ENCODE results near the gene P2RX1. TPM values are rescaled to one million over a fixed set of nuclear protein-coding genes. Genes with fewer than 3 reads are reported as not detected.
A peak's percentile ranks its signal among the peaks of the same experiment; 100 is the strongest.

The P2RX1 gene
- total and polyA plus RNA-seq, 2 of the 4 experiments (the other 2 are of a cell fraction), result not detected

- TF ChIP-seq MAFK (IDR thresholded peaks at IDR 0.05; ENCODE audit: low read depth, low read length) (no peak), RAD21 (IDR thresholded peaks at IDR 0.05; ENCODE audit: low read length) (peak; percentile 96), MXI1 (IDR thresholded peaks at IDR 0.05; ENCODE audit: borderline replicate concordance, low read depth, low read length) (no peak)
Observed at GRCh38 chr17:3913531-3914311, 2.5 kb downstream of the P2RX1 start (continued).

GRCh38 chr17:3912827-3913226, 3.4 kb downstream of the P2RX1 start:
- no CpG with 5 or more reads among the region's 2 CpGs for WGBS, 2 experiments (ENCODE audit: extremely low coverage in 2 of 2, insufficient read length in 1 of 2)
- BruUV-seq (replicated peaks), result no TSS peak
- H3K27me3 ChIP-seq (ENCODE audit: control insufficient read depth, insufficient read depth, low read length), result no peaks in the 10 kb centered on the region
- no peak overlapping the region for H3K9ac ChIP-seq (ENCODE audit: low read depth, low read length)
- H3K4ac ChIP-seq (ENCODE audit: low read depth, low read length), result no peak overlapping the region
- H4K5ac ChIP-seq (ENCODE audit: low read depth, low read length), result no peak overlapping the region
- H3K56ac ChIP-seq (ENCODE audit: extremely low read depth, insufficient read depth, low read length), result no peak overlapping the region
- in situ Hi-C loops (cut with MboI; ENCODE audit: low sequenced_read_pairs), result loop anchor here (5.0 kb wide), 1 partner anchor 94 kb away; no protein-coding TSS in a partner anchor
- no peaks in the 10 kb centered on the region for H3K79me1 ChIP-seq (ENCODE audit: low read depth in 1 of 2, low read length in 2 of 2)
- CTCF ChIA-PET, result interaction anchor here (0.6 to 2.2 kb wide), 4 partner anchors 23 to 353 kb away, joined by 5 to 12 read pairs (median 11); no protein-coding TSS in a partner anchor
- peaks cover 5% of the 10 kb centered on the region; the same call in 1 of the 2 replicates for H3K4me1 ChIP-seq (ENCODE audit: control insufficient read depth, insufficient read depth, low read length)
- no peak overlapping the region for H2BK5ac ChIP-seq (ENCODE audit: low read depth, low read length, poor library complexity, severe bottlenecking)
- no peak for ATAC-seq (ENCODE audit: low read depth)
- H4K20me1 ChIP-seq (ENCODE audit: insufficient read depth, low read length), result no peaks in the 10 kb centered on the region
- H3K14ac ChIP-seq (replicated peaks; ENCODE audit: low read depth, low read length), result no peak overlapping the region
- dilution Hi-C loops (cut with HindIII; ENCODE audit: low sequenced_read_pairs, unreplicated experiment), result no loop called here
- no peak overlapping the region for H2BK15ac ChIP-seq (ENCODE audit: low read depth, low read length)
- no peak overlapping the region for H3K27ac ChIP-seq (ENCODE audit: insufficient read depth, low read length)
- intact Hi-C loops (cut with micrococcal nuclease), result loop anchor here (1.0 to 2.0 kb wide), 2 partner anchors 50 to 176 kb away; no protein-coding TSS in a partner anchor
- POLR2A ChIA-PET (ENCODE audit: unreplicated experiment), result no interaction called here
- no peak overlapping the region for H3K4me2 ChIP-seq (ENCODE audit: low read depth, low read length)
- H2BK20ac ChIP-seq (ENCODE audit: low read depth, low read length), result no peak overlapping the region
- H4K8ac ChIP-seq (ENCODE audit: low read depth in 2 of 2, low read length in 2 of 2), result no peak overlapping the region
- no peak overlapping the region for H2AK5ac ChIP-seq (ENCODE audit: low read depth, low read length)
- H3K18ac ChIP-seq (ENCODE audit: low read depth, low read length), result no peak overlapping the region
- no peak for DNase-seq
- H2AK9ac ChIP-seq (replicated peaks; ENCODE audit: low read depth, low read length, poor library complexity), result peak overlapping the region; percentile 23
- H2AFZ ChIP-seq (replicated peaks; ENCODE audit: low read length, poor library complexity), result no peak overlapping the region
- no peak overlapping the region for H3K4me3 ChIP-seq (ENCODE audit: insufficient read depth, low read depth, low read length)
- no peak overlapping the region for H3K23ac ChIP-seq (ENCODE audit: low read depth, low read length)
- H2BK120ac ChIP-seq (ENCODE audit: low read depth, low read length), result no peak overlapping the region
- no peaks in the 10 kb centered on the region for H3K9me3 ChIP-seq (ENCODE audit: control insufficient read depth, insufficient read depth, low read length)
- no peak overlapping the region for H4K91ac ChIP-seq (ENCODE audit: insufficient read depth, low read depth, low read length)
- no peaks in the 10 kb centered on the region for H3K9me1 ChIP-seq (ENCODE audit: insufficient read depth, low read length)
- no peaks in the 10 kb centered on the region for H3K36me3 ChIP-seq (ENCODE audit: control insufficient read depth, insufficient read depth, low read length)
- TF ChIP-seq CEBPB (IDR thresholded peaks at IDR 0.05; ENCODE audit: low read depth, low read length), result no peak
- no peak for TF ChIP-seq RFX5 (IDR thresholded peaks at IDR 0.05; ENCODE audit: low read depth, low read length)
- TF ChIP-seq MAFK (IDR thresholded peaks at IDR 0.05; ENCODE audit: low read depth, low read length), result no peak
- no peak for TF ChIP-seq RCOR1 (IDR thresholded peaks at IDR 0.05; ENCODE audit: insufficient replicate concordance, low read length)
- no peak for TF ChIP-seq USF2 (IDR thresholded peaks at IDR 0.05; ENCODE audit: low read depth, low read length)
- TF ChIP-seq MXI1 (IDR thresholded peaks at IDR 0.05; ENCODE audit: borderline replicate concordance, low read depth, low read length), result no peak
- TF ChIP-seq NFE2L2 (IDR thresholded peaks at IDR 0.05; ENCODE audit: low read depth, low read length), result no peak
- TF ChIP-seq CTCF (conservative IDR thresholded peaks at IDR 0.05; ENCODE audit: low read depth, low read length), result no peak
- TF ChIP-seq BHLHE40 (IDR thresholded peaks at IDR 0.05; ENCODE audit: low read depth, low read length), result no peak
- TF ChIP-seq SMC3 (IDR thresholded peaks at IDR 0.05; ENCODE audit: low read depth, low read length), result no peak
- TF ChIP-seq ELK1 (IDR thresholded peaks at IDR 0.05; ENCODE audit: borderline replicate concordance, low read depth, low read length), result no peak
